Kidney epithelial cell (primary cell): Measurements from ENCODE around the gene MRPS10. TPM values are rescaled to one million over a fixed set of nuclear protein-coding genes. Genes with fewer than 3 reads are reported as not detected.

Source experiments
- DNase-seq: peaks from one replicate; pipeline ENCODE4 v3.0.0-alpha.2; 2010; ENCODE audit warnings: low read depth
- H3K27me3 ChIP-seq: 2 replicates; pipeline ENCODE4 v1.6.0; 2011; ENCODE audit warnings: low read length; ENCODE audit not compliant: control insufficient read depth, insufficient read depth
- H3K36me3 ChIP-seq: 2 replicates; pipeline ENCODE4 v1.5.1; 2011; ENCODE audit warnings: low read length; ENCODE audit not compliant: control insufficient read depth, insufficient read depth
- H3K4me3 ChIP-seq: 2 replicates; pipeline ENCODE4 v1.5.1; 2011; ENCODE audit warnings: low read depth, mild to moderate bottlenecking, control low read depth, low read length
- CTCF ChIP-seq: IDR thresholded peaks from 2 replicates; pipeline ENCODE4 v1.5.1; 2011; ENCODE audit warnings: mild to moderate bottlenecking, moderate library complexity, low read length, control low read depth, inconsistent platforms; ENCODE audit not compliant: insufficient read depth, poor library complexity, severe bottlenecking
- total RNA-seq: library from RNA; depleted of rRNA; stranded (reverse); fragments of >200 nt; gene quantifications from 2 replicates; pipeline ENCODE4 v1.2.3, GENCODE V29; 2015

The MRPS10 gene
- total RNA-seq, 1 donor from 2014 or later = 53.1 TPM

GRCh38 chr6:42201382-42201781 lies 16.3 kb downstream of the MRPS10 start:
- H3K27me3 ChIP-seq = no peaks in the 10 kb centered on the region
- no peak for DNase-seq
- no peaks in the 10 kb centered on the region for H3K36me3 ChIP-seq
- H3K4me3 ChIP-seq = no peak overlapping the region
- TF ChIP-seq CTCF = no peak

- H3K4me3 ChIP-seq = no peak overlapping the region
- no peak for TF ChIP-seq CTCF
- H3K36me3 ChIP-seq = no peaks in the 10 kb centered on the region
- DNase-seq = no peak
- no peaks in the 10 kb centered on the region for H3K27me3 ChIP-seq
These were observed 17.6 kb downstream of the MRPS10 start for GRCh38 chr6:42200035-42200434.

- Histone ChIP-seq H3K36me3 (no peaks in the 10 kb centered on the region), H3K27me3 (no peaks in the 10 kb centered on the region), H3K4me3 (no peak overlapping the region)
- DNase-seq = no peak
- TF ChIP-seq CTCF = no peak
These were observed 18.3 kb downstream of the MRPS10 start for GRCh38 chr6:42199106-42199981.

GRCh38 chr6:42197555-42198362 lies 19.9 kb downstream of the MRPS10 start:
- no peak overlapping the region for H3K4me3 ChIP-seq
- no peak for TF ChIP-seq CTCF
- no peaks in the 10 kb centered on the region for H3K36me3 ChIP-seq
- no peaks in the 10 kb centered on the region for H3K27me3 ChIP-seq
- no peak for DNase-seq

DNA sequence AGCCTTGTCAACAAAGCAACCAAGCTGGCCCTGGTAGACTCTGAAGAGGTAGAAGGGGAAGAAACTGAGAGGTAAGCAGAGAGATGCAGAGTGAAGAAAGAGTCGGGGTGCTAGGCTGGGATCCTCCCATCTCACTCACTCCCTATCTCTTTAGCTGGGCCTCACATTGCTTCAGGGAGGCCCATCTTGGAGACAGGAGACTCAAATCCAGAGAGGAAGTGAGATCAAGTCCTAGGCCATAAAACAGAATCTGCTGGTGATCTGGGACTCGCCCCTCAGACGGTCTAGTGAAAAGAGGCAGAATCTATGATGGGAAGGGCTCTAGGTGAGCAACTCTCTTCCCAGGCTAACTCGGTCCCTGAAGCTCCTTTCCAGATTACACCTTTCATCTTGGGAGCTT lies 22.2 kb downstream of the MRPS10 start:
- no peak for DNase-seq
- Histone ChIP-seq H3K36me3 (no peaks in the 10 kb centered on the region), H3K27me3 (no peaks in the 10 kb centered on the region), H3K4me3 (no peak overlapping the region)
- TF ChIP-seq CTCF = no peak
